ENCODE measurements around the gene SIPA1L3.

Gene SIPA1L3

DNA sequence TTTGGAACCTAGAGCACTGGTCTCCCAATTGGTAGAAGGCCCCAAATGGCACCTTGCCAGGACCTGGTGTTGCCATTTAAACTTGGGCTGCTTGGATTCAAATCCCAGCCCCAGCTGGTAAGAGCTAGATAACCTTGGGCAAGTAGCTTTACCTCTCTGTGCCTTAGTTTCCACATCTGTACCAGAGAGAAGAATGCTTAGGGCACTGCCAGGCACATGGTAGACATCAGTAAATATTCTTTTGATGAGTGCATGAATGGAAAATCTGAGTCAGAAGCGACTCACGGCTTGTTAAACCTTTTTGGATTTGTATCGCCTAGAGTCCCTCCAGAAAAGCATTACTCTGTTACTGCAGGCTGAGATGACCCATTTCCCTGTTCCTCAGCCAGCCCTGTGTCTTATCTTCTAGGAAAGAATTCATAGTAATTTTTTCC is 90.9 kb downstream of the SIPA1L3 start:
- peak; percentile 97 for DNase-seq (ENCODE audit: low read depth)

DNA sequence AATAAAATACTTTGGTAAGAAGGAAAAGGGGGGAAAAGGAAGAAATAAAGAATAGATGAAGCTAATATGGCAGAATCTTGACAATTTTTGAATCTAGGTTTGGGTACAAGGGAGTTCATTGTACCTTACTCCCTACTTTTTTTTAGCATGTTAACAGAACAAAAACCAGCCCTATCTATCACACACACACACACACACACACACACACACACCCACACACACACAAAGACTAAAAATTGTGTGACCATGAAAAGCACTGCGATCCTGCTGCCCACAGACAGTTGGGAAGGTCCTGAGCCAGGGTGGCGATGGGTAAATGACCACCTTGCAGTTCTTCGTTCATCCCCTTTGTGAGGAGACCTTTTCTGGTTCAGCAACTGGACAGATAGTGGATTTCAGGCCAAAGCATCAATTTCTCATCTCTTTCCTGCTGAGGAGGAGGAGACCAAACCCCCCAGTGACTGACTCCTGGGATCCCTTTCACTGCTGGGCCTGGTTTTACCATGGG is 91.8 kb downstream of the SIPA1L3 start:
- no peak for DNase-seq (ENCODE audit: low read depth)

DNA sequence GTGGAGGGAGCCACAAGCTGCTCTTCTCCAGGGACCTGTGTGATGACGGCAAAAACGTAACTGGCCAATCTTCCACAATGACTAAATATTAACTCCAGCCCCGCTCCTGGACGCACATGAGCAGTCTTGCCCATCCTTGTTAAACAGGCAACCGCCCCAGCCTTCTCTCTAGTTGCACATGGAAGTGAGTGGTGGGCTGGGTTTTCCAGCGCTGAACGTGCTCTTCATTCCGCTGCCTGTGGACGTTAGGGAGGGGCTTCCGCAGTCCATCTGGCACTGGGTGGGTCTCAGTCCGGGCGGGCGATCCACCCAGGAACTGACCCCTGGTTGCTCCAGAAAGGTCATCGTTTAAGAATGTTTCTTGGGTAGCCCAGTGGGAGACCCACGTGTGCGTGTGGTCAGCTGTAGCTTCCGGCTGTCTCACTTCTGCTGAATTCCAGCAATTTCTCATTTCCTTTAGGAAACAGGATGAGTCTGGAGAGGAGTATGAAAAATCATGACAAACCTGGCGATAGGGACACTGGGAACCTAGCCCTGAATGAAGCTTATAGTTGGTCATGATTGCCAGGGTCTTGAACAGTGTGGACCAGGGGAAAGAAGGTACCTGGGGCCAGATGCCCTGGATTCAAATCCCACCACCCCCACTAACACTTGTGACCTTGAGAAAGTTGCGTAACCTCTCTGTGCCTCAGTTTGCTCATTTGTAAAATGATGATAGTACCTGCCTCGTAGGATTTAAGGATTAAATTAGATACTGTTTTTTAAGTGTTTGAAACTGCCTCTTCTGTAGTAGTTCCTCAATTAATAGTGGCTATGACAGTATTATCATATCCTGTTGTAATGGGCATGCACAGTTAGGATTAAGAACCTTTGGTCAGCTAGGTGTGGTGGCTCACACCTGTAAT is 92.6 kb downstream of the SIPA1L3 start:
- DNase-seq (ENCODE audit: low read depth), result peak; percentile 100

DNA sequence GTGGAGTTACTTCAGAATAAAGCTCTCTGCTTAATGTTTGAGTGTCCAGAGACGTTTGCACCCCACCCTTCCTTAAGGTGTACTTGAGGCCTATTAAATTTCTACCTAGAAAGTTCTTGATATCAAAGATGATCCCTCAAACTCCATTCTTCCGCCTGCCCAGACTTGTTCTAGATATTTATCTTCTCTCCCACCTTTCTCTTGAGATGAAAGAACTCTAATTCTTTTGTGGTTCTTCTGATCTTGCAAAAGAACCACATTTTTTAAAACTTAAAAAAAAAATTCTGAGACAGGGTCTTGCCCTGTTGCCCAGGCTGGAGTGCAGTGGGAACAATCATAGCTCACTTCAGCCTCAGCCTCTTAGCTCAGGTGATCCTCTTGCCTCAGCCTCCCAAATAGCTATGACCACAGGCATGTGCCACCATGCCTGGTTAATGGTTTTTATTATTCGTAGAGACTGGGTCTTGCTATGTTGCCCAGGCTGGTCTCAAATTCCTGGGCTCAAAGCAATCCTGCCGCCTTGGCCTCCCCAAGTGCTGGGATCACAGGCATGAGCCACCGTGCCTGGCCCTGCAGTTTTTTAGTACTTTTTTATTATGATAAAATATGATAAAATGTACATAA is 94.3 kb downstream of the SIPA1L3 start:
- DNase-seq (ENCODE audit: low read depth), result no peak

DNA sequence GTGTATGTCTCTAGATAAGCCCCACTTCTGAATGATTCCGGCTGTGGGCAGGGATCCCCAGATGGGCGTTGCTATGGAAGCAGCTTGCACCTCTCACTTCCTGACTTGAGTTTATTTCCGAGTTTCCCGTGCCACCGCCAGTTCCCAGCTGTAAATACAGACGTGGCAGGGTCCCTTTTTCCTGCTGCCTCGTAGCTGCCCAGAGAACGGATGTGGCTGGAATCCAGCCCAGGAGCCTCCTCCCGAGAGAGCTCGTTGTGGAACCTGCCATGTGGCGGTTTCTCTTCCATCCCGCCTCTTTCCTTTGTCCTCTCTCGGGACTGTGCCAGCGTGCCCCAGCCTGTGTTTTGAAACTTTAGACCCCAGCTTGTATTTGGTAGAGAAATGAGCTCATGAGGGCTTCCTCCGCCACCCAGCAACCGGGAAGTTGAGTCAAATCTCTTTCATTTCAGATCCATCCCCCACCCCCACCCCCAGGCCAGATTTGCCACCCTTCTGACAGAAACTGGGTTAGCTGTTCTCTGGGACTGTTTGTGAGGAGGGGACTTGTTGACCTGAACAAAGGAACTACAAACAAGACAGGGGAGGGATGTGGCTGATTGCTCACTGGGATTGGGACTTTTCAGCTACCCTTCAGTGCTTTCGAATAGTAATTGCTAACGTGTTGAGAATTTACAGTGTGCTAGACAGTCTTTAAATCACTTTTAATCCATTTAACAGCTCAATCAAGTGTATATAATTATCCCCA is 96.6 kb downstream of the SIPA1L3 start:
- DNase-seq (ENCODE audit: low read depth), result peak; percentile 97

DNA sequence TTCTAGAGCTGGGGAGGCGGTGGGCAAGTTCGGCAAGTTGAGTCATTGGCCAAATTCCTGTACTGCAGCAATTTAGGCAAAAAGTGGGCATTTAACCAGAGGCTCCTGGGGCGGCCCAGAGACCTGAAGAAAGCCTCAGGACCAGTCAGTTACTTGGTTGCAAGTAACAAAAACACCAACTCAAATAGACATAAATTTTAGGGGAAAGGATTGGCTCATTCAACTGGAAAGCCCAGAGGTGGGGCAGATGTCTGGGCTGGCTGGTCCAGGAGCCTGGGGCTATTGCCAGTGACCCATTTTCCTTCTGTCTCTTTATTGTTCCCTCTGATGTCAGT is 97.1 kb downstream of the SIPA1L3 start:
- DNase-seq (ENCODE audit: low read depth), result peak; percentile 69

DNA sequence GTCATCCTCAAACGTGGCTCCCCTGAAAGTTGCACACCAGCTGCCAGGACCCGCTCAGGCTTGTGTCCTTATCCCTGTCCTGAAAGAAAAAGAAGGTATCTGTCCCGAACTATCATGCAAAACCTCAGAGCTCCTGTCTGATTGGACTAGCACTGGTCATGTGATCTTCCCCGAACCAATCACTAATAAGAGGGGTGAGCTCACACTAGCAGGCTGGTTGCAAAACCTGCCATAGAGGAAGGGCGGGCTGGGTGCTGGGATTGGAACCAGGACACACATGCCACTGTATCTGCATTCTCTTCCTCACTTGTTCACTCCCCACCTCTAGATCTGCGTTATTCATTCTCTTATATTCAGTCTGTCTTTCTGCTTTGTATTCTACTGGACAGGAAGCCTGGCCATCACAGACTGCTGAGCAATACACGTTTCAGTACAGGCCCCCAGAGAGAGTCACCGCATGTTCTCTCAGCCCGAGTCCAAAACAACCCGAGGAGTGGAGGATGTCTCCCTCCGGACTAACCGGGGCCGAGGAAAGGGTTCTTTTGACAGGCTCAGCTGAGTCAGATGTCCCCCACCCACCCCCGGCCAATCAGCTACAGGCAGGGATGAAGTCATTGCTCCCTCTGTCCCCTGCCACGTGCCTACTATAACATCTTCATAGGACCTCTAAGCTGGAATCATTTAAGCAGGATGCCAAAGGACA is 97.7 kb downstream of the SIPA1L3 start:
- DNase-seq (ENCODE audit: low read depth), result peak; percentile 99

DNA sequence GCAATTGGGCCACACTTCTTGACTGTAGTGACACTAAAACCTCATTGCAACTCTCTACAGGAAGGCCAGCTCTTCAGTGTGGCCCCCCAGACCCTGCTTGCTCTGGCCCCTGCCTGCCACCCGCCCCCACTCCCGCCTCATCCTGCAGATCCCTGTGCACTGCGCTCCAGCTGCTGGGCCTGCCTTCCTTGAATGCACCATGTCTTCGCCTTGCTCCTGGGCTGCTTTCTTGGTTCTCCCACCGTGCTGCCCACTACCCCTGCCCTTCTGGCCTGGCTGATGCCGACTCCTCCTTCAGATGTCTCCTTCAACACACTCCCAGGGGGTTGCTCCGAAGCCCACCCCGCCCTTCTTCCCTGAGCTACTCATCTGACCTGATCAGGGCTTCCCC is 98.2 kb downstream of the SIPA1L3 start:
- DNase-seq (ENCODE audit: low read depth), result no peak

DNA sequence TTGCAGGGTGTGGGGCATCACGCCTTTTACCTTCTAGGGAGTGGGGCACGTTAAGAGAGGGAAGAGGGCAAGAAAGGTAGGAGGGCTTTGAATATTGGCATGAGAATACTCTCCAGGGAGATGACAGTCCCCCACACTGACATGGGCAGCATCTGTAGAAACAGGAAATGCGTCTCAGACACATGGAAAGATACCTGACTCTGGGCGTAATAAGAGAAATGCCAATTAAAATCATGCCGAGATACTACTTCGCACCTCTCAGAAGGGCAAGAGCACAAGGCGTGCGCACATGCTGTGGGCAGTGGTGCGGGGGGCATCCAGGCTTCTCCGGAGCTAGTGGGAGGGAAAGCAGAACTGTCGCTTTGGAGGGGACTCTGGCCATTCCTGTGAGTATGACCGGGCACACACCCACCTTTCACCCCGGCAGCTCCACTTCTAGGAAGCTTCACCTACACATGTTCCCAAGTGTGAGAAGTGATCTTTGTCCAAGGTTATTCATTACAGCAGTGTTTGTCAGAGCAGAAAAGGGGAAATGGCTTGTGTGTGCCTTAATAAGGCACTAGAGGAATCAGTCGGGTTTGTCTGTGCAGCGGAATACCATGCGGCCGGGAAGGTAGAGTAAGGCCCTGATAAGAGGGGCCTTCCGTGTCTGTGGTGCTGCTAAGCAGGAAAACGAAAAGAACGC is 99.5 kb downstream of the SIPA1L3 start:
- no peak for DNase-seq (ENCODE audit: low read depth)

DNA sequence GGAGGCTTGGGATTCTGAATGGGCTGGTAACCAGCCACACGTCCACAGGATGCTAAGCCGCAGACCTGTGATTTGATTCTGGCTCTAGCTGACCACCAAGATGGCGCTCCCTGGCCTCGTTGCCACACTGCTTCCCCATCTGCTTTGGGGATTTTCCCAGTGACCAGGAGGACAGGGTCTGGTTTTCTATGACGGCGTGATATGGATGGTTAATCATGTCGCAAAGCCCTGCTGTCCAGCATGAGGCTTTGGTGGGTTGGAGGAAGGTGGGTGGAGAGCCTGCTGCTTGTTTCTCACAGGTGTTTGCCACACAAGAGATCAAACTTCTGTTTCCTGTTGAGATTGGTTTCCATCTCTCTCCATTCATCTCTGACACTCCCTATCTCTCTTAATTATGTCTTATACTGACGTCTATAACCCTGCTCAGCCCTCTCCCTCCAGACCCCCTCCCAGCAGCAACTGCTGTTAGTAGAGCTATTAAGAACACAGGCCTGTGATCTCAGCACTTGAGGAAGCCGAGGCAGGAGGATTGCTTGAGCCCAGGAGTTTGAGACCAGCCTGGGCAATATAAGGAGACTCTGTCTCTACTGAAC is 102.7 kb downstream of the SIPA1L3 start:
- DNase-seq (ENCODE audit: low read depth), result no peak

DNA sequence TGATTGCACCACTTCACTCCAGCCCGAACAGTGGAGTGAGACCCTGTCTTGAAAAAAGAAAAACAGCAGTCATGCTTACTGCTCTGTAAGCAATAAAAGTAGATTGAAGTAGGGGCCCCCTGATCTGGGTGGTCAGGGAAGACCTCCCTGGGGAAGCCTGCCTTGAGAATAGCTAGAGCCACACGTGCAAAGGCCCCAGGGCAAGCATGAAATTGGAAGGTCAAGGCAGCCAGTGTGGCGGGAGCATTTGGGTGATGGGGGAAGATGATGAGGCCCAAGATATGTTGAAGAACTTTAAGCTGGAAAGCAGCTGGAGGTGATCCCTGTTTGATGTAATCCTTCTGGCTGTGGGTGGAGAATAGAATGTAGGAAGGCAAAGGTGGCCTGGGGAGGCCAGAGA is 104.4 kb downstream of the SIPA1L3 start:
- DNase-seq (ENCODE audit: low read depth), result no peak

DNA sequence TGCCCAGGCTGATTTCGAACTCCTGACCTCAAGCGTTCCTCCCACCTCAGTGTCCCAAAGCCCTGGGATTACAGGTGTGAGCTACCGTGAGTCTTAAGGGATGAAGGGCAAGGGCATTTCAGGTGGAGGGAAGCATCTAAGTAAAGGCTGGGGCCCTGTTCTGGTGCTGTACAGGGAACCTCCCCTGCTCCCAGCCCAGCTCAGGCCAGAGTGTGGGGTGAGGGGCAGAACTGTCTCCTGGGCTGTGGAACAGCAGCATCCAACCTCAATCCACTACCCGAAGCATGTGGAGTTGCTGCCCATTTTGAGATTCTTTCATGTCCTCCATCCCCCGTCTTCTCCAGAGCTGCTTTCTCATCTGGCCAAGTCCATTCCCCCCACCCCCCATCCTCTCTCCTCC is 105.3 kb downstream of the SIPA1L3 start:
- no peak for DNase-seq (ENCODE audit: low read depth)

DNA sequence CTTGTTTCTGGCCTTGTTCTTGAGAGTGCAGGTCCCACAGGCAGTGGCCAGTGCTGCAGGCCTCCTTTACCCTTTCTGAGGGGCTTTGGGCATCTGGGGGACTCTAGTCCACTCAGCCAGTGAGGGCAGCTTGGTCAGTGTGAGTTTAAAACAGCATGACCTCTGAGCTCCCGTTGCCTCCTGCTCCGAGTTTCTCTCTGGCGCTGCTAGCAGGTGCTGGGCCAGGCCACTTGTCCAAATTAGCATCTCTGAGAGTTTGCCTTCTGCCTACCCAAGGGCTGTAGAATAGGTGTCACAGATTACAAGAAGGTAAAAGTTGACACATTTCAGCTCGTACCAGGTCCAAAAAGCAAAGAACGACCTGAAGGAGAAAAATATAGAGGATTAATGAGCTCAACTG is 105.9 kb downstream of the SIPA1L3 start:
- no peak for DNase-seq (ENCODE audit: low read depth)

DNA sequence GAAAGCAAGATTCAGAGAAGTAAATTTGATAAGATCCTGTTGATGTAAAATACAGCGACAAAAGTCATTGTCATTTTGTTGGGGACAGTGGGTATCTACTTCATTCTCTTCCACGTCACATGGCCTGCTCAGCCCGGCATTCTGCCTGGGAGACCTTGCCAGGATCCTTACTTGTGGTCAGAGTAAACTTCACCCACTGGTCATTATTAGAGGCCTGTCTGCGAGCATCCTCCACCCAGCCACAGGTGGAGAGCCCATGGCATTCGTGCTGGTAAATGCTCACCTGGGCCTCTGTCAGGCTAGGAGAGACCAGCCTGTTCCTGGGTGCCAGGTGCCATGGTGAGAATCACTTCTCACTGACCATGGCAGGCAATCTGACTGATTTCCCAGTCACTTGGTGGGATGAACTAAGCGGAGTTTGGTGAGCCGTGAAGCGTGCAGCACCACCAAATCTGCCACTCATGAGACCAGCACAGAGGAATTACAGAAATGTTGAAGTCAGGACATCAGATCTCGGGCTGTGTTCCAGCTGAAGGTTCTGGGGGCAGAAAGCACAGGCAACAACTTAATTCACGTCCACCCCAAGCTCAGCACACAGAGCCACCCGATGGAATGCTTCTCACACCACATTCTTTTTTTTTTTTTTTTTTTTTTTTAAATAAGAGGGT is 107.0 kb downstream of the SIPA1L3 start:
- no peak for DNase-seq (ENCODE audit: low read depth)

DNA sequence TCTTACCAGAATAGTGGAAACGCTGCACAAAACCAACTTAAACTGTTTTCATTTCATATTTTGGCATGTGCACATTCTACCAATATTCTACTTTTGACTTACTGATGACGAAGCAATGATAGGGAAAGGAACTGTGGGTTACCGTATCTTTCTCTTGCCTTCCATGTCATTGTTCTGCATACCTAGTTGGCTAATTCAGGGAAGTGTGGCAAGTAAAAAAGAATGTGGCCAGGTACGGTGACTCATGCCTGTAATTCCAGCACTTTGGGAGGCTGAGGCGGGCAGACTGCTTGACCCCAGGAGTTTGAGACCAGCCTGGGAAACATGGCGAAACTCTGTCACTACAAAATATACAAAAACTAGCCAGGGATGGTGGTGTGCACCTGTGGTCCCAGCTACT is 108.2 kb downstream of the SIPA1L3 start:
- DNase-seq (ENCODE audit: low read depth), result no peak

DNA sequence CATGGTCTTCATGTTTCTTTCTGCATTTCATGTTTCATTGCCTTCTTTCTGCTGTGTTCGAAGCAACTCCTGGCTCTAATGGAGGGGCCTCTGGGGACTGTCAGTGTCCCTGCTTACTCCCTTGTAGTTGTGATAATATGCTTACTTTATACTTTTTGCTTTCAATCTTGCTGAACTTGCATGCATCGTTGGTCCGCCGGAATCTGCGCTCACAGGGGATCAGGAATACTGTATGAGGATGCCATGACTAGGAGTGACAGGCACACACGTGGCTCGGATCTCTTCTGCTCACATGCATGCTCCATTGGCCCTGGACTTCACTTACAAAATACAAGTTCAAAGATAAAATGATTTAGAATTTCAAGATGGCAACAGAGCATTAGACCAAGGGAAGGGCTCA is 108.8 kb downstream of the SIPA1L3 start:
- DNase-seq (ENCODE audit: low read depth), result no peak

DNA sequence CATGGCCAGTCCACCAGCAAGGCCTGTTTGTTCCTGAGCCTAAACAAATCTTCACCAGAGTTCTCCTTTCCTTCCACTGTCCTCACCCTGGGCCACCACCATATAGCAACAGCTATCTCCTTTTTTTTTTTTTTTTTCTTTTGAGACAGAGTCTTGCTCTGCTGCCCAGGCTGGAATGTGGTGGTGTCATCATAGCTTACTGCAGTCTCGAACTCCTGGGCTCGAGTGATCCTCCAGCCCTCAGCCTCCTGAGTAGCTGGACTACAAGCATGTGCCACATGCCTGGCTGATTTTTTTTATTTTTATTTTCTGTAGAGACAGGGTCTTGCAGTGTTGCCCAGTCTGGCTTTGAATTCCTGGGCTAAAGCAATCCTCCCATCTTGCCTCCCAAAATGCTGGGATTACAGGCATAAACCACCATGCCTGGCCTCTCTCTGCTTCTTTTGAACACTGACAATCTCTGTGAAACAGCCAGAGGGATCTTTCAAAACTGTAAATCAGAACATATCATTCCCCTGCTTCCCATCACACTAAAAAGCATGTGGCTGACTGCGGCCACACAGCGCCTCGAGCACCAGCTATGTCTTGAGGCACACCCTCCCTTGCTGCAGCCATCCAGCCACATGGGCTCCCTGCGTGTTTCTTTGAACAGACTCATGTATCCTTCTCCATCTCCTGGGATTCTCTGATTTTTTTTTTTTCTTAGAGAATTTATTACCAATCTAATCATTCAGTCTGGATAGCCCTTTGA is 110.6 kb downstream of the SIPA1L3 start:
- DNase-seq (ENCODE audit: low read depth), result peak; percentile 33

DNA sequence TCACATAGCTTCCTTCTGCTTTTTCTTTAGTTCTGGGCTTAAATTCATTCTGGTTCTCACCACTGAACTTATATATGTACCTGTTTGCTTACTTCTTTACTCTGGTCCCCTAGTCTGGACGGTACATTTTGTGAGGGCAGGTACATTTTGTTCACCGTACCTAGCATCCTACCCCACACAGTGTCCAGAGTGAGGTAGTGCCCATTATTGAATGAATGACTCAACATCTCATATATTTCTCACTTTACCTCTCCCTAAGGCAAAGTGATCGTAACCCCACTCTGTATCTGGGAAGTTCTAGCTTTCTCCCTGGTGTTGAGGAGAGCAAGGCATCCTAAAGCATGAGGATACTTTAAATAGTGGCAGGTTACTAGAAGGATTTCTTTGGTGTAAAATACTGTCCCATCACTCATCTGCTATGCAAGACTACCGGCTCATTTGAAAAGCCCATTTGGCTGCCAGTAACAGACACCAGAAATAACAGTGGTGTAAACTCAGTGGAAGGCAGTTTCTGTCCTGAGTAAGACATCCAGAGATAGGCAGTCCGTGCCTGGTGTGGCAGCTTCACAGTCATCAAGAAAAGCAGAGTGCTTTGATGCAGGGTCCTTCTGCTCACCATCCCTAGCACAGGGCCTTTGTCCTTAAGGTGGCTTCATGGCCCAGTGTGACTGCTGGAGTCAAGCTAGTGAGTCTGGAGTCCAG is 111.8 kb downstream of the SIPA1L3 start:
- no peak for DNase-seq (ENCODE audit: low read depth)

DNA sequence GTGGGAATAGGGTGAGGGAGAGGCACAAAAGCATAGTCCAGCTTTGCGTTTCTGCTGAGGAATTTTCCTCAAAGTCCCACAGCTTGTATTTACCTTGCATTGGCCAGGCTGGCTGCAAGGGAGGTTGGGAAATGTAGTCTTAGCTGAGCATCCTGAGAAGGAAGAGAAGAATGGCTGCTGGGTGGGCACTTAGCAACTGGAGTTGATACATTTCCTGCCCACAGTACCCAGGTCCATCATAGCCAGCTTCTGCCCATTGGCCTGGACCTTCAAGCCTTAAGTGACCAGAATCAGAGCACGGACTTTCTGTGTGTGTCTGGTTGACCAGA is 112.4 kb downstream of the SIPA1L3 start:
- no peak for DNase-seq (ENCODE audit: low read depth)
